Aorta (tissue), 5 donors: ENCODE data around the gene TRRAP. TPM values are rescaled to one million over a fixed set of nuclear protein-coding genes. Genes with fewer than 3 reads are reported as not detected.
A peak's percentile ranks its signal among the peaks of the same experiment; 100 is the strongest.
"Not testable (repeated sequence)": the region's sequence is repeated elsewhere in the genome, so short reads cannot be mapped to it uniquely, and the experiment has no call there.

Experiments
- ATAC-seq: fragments of 200-7000 bp; cut with Tn5 transposase; one replicate; pipeline ENCODE4 v1.9.1; 2022; ENCODE audit warnings: moderate library complexity; ENCODE audit not compliant: low FRiP score
- DNase-seq, 2 donors: peaks; one replicate each; pipeline ENCODE4 v3.0.0-alpha.2; 2020
- H3K27ac ChIP-seq, 2 donors: one replicate each; pipeline ENCODE4 v1.5.1; 2013; ENCODE audit warnings: low read length in 2 of 2, mild to moderate bottlenecking in 2 of 2, moderate library complexity in 2 of 2, control low read depth in 1 of 2, inconsistent platforms in 1 of 2, low read depth in 1 of 2
- H3K27me3 ChIP-seq, 2 donors: one replicate each; pipeline ENCODE4 v1.6.1; 2013; ENCODE audit warnings: control low read depth in 1 of 2, low read length in 1 of 2, mild to moderate bottlenecking in 1 of 2, moderate library complexity in 1 of 2; ENCODE audit not compliant: insufficient read depth in 2 of 2, control insufficient read depth in 1 of 2
- H3K36me3 ChIP-seq, 2 donors: one replicate each; pipeline ENCODE4 v1.6.1; 2013; ENCODE audit warnings: control low read depth in 1 of 2, low read length in 1 of 2, mild to moderate bottlenecking in 1 of 2; ENCODE audit not compliant: insufficient read depth in 2 of 2, control insufficient read depth in 1 of 2
- H3K4me1 ChIP-seq, 2 donors: one replicate each; pipeline ENCODE4 v1.6.1; 2013; ENCODE audit warnings: low read length in 2 of 2, control low read depth in 1 of 2, mild to moderate bottlenecking in 1 of 2, moderate library complexity in 1 of 2; ENCODE audit not compliant: insufficient read depth in 2 of 2, control insufficient read depth in 1 of 2
- H3K4me3 ChIP-seq, 2 donors: one replicate each; pipeline ENCODE4 v1.5.1; 2013; ENCODE audit warnings: low read length in 2 of 2, control low read depth in 1 of 2, mild to moderate bottlenecking in 1 of 2
- H3K9me3 ChIP-seq: one replicate; pipeline ENCODE4 v1.6.1; 2013; ENCODE audit warnings: mild to moderate bottlenecking, low read length; ENCODE audit not compliant: control insufficient read depth
- WGBS, 2 donors: extraction: QIAGEN DNeasy Blood & Tissue Kit; methylation state at CpG; one replicate each; pipeline ENCODE4 v1.1.7; 2013; 5-methylcytosine and 5-hydroxymethylcytosine counted together
- intact Hi-C, 2 donors: fragments of 100-400 bp; cut with DNase I; formaldehyde crosslinking; loops; one replicate each; pipeline versions ENCODE4 v1.14.2 to v1.15.0; 2022
- polyA plus RNA-seq, 2 donors: library from polyadenylated mRNA; stranded (reverse); fragments of 200-250 nt; gene quantifications; one replicate each; pipeline ENCODE4 v1.2.3, GENCODE V29; 2013
- total RNA-seq, 2 donors: library from RNA; stranded (reverse); fragmentation: NEBNext Ultra II Directional; extraction: Animal tissue kit (Norgen Biotek cat#: 25700); gene quantifications; one replicate each; pipeline ENCODE4 v1.2.1, GENCODE V29; 2021
- donor health status: healthy with polysubstance abuse.
- donor health status: Bipolar disorder and iron deficiency.
- donor health status: DM: no; HTN: no; CAD: no.
- donor health status: DM: no; HTN: no; CAD: no.
- donor health status: DM: yes; HTN: yes; CAD: no.

The TRRAP gene
- total and polyA plus RNA-seq, 4 donors = 2.4 to 41.9 (median 23.2) TPM

GRCh38 chr7:98840722-98841121 lies 37.6 kb upstream of the TRRAP start:
- H3K27ac ChIP-seq = no peak overlapping the region
- 25 to 26% methylated on average over 4 of the region's 4 CpGs for WGBS, 2 donors
- no peak for DNase-seq
- intact Hi-C loops = loop anchor here (1.0 to 10.0 kb wide), 6 partner anchors 86 to 586 kb away; partner anchors contain the start of genes NPTX2 (in 1 of the 2) and TECPR1 (in 1 of the 2)
- no peaks in the 10 kb centered on the region for H3K9me3 ChIP-seq
- ATAC-seq = no peak
- H3K4me1 ChIP-seq = peaks cover 0 to 4% of the 10 kb centered on the region in 2 donors
- no peak overlapping the region for H3K4me3 ChIP-seq
- H3K36me3 ChIP-seq = no peaks in the 10 kb centered on the region
- no peaks in the 10 kb centered on the region for H3K27me3 ChIP-seq

GRCh38 chr7:98841179-98841997 lies 36.9 kb upstream of the TRRAP start:
- DNase-seq (peak; percentile 70 to 91), ATAC-seq (peak; percentile 90)
- Histone ChIP-seq H3K4me1 (peaks cover 0 to 4% of the 10 kb centered on the region in 2 donors), H3K27ac (peak overlapping the region in 1 of 2 donors; percentile 37), H3K9me3 (no peaks in the 10 kb centered on the region), H3K36me3 (no peaks in the 10 kb centered on the region), H3K27me3 (no peaks in the 10 kb centered on the region), H3K4me3 (no peak overlapping the region)
- 22 to 27% methylated on average over 11 of the region's 11 CpGs for WGBS, 2 donors
- intact Hi-C loops = loop anchor here (1.0 to 10.0 kb wide), 6 partner anchors 87 to 587 kb away; partner anchors contain the start of genes NPTX2 (in 1 of the 2) and TECPR1 (in 1 of the 2)

GRCh38 chr7:98842552-98842951 lies 35.8 kb upstream of the TRRAP start:
- not testable (repeated sequence) for ATAC-seq, H3K27ac ChIP-seq, H3K27me3 ChIP-seq, H3K4me3 ChIP-seq, H3K36me3 ChIP-seq, DNase-seq, H3K9me3 ChIP-seq, H3K4me1 ChIP-seq
- intact Hi-C loops = loop anchor here (5.0 to 10.0 kb wide), 3 partner anchors 90 to 588 kb away; partner anchors contain the start of genes NPTX2 (in 1 of the 2) and TECPR1 (in 1 of the 2)
- WGBS, 2 donors = 94 to 98% methylated on average over 2 of the region's 2 CpGs

- intact Hi-C loops = loop anchor here in 1 of 2 donors (10.0 kb wide), 1 partner anchor 594 kb away; the partner anchor contains the start of gene TECPR1
- Histone ChIP-seq H3K27ac (no peak overlapping the region), H3K4me3 (no peak overlapping the region), H3K9me3 (peaks cover 4% of the 10 kb centered on the region), H3K4me1 (no peaks in the 10 kb centered on the region), H3K27me3 (no peaks in the 10 kb centered on the region), H3K36me3 (no peaks in the 10 kb centered on the region)
- DNase-seq = no peak
- ATAC-seq = no peak
- 97 to 98% methylated on average over 3 of the region's 3 CpGs for WGBS, 2 donors
Measured at GRCh38 chr7:98848918-98849317, 29.4 kb upstream of the TRRAP start.

- Histone ChIP-seq H3K4me3 (no peak overlapping the region), H3K4me1 (no peaks in the 10 kb centered on the region), H3K9me3 (peaks cover 4% of the 10 kb centered on the region), H3K27ac (no peak overlapping the region), H3K36me3 (no peaks in the 10 kb centered on the region), H3K27me3 (no peaks in the 10 kb centered on the region)
- 61 to 68% methylated on average over 4 of the region's 4 CpGs for WGBS, 2 donors
- DNase-seq (no peak), ATAC-seq (no peak)
- intact Hi-C loops = no loop called here
Measured at GRCh38 chr7:98852826-98853225, 25.5 kb upstream of the TRRAP start.

GRCh38 chr7:98855610-98856422 lies 22.5 kb upstream of the TRRAP start:
- intact Hi-C loops = no loop called here
- no peaks in the 10 kb centered on the region for H3K36me3 ChIP-seq
- no peaks in the 10 kb centered on the region for H3K9me3 ChIP-seq
- 87 to 91% methylated on average over 24 of the region's 24 CpGs for WGBS, 2 donors
- H3K4me3 ChIP-seq = no peak overlapping the region
- DNase-seq = no peak
- no peaks in the 10 kb centered on the region for H3K4me1 ChIP-seq
- ATAC-seq = peak; percentile 22
- H3K27me3 ChIP-seq = no peaks in the 10 kb centered on the region
- no peak overlapping the region for H3K27ac ChIP-seq

GRCh38 chr7:98860071-98860470 lies 18.3 kb upstream of the TRRAP start:
- DNase-seq (peak in 1 of 2 donors; percentile 31), ATAC-seq (no peak)
- Histone ChIP-seq H3K27ac (no peak overlapping the region), H3K36me3 (no peaks in the 10 kb centered on the region), H3K27me3 (no peaks in the 10 kb centered on the region), H3K9me3 (no peaks in the 10 kb centered on the region), H3K4me1 (no peaks in the 10 kb centered on the region), H3K4me3 (no peak overlapping the region)
- intact Hi-C loops = no loop called here
- 85 to 89% methylated on average over 12 of the region's 12 CpGs for WGBS, 2 donors

- Histone ChIP-seq H3K4me1 (no peaks in the 10 kb centered on the region), H3K4me3 (no peak overlapping the region), H3K9me3 (no peaks in the 10 kb centered on the region), H3K36me3 (no peaks in the 10 kb centered on the region), H3K27ac (no peak overlapping the region), H3K27me3 (no peaks in the 10 kb centered on the region)
- 82 to 95% methylated on average over 3 to 4 of the region's 4 CpGs for WGBS, 2 donors
- no peak for ATAC-seq
- DNase-seq = no peak
- intact Hi-C loops = no loop called here
Measured at GRCh38 chr7:98862203-98862602, 16.1 kb upstream of the TRRAP start.
